GM03348 (cell line): ENCODE data around the gene IER5.

Experiments used
- DNase-seq: peaks from one replicate; pipeline ENCODE4 v3.0.0; 2012; ENCODE audit warnings: low spot score

Gene IER5

DNA sequence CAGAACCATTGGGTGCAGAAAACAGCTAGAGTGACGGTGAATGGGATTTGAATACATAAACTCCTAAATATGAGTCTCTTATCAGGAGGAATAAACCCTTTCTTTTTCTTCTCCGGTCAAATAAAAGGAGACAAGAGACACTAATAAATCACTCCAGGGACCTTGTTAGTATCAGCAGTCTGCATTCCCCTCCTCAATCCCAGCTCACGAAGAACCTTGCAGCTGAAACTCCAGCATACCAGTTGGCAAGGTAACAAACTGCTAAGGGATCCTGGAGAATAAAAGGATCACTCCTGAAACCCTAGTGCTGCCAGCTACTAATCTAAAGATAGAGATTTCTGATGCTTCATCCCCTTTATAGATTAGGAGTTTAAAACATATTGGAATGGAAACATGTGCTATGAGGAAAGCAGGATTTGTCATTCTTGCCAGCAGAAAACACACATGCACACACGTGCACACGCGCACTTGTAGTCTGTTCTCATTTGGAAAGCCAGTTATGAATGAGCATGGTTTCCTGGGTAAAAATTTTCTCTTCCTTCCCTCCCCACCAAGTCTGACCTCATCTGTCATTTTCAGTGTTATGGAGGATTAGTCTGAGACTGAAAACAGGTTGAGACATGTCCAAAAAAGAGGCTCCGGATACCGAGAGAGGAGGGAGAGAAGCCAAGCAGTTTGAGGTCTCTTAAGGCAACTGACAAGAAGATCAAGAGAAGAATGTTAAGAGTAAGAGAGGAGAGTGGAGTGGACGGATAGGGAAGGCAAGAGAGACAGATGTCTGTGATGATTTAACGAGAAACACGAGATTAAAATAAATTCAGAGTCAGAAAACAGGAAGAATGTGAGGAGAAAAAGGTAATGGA is 10.9 kb downstream of the IER5 start:
- DNase-seq: no peak

DNA sequence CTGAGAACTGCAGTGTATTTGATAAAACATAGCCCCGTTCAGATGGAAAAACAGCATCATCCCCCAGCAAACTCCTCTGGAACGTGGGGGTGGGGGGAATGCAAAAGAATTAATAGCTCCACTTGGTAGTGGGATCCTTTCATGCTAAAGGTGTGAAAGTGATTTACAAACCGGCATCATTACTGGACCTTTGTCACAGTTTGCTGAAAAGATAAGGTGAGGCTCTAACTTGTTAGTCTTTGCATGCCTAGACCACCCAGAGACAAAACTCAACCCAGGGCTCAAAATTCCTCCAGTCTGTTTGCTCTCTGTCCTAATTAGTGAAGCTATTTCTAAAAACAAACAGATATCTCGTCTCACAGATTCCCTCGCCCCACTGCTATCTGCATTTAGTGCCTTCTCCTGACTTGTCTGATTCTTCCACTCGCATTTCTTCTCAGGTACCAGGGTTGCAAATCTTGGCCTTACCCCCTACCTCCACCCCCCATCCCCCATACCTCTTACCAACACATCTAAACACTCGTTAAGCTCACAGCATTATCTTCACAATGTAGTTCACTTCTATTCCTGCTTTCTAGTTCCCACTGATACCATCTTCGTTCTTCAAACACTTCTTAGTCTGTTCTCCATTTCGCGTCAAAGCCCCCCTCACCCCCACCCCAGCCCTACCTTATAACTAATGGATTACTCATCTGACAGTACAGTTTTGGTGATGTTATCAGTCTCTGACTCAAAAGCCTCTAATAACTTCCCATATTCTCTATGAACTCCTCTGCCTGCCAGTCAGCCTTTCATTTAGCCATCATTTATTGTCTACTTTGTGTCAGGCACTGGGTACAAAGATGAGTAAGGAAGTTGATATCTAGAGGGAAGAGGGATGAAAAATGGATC is 11.8 kb downstream of the IER5 start:
- DNase-seq: no peak

- no peak for DNase-seq
These were observed 12.4 kb downstream of the IER5 start for GRCh38 chr1:181100934-181101333.

GRCh38 chr1:181101581-181102226 is 13.2 kb downstream of the IER5 start:
- peak; percentile 44 for DNase-seq

DNA sequence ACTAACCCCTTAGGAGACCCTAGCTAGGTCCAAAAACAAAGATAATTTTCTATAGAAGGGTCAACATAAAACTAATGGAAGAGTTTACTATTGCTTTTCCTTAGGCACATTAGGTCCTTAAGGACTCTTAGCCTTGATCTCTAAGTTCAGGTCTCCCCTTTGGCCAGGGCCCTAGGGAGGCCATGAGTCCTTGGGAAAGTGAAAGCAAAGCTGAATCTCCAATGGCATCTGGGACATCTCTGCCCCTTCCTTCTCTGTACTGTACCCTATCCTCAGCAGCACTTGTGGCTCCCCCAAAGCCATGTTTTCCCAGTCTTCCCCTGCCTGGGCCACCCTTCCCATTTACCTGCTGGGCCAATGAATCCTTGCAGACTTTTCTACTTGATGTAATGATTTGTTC is 14.3 kb downstream of the IER5 start:
- no peak for DNase-seq

DNA sequence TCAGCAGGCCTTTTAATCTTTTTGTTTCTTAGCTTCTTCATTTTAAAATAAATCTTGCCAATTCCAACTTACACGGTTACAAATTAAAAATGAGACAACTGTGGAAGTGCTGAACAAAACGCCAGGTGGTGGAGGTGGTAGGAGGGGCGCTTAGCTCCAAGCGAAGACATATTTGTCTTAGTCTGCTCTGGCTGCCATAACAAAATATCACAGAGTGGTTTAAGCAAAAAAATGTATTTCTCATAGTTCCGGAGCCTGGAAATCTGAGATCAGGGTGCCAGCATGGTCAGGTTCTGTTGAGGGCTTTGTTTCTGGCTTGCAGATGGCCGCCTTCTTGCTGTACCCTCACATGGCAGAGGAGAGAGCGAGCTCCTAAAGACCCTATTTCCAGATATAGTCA is 14.9 kb downstream of the IER5 start:
- DNase-seq: no peak

DNA sequence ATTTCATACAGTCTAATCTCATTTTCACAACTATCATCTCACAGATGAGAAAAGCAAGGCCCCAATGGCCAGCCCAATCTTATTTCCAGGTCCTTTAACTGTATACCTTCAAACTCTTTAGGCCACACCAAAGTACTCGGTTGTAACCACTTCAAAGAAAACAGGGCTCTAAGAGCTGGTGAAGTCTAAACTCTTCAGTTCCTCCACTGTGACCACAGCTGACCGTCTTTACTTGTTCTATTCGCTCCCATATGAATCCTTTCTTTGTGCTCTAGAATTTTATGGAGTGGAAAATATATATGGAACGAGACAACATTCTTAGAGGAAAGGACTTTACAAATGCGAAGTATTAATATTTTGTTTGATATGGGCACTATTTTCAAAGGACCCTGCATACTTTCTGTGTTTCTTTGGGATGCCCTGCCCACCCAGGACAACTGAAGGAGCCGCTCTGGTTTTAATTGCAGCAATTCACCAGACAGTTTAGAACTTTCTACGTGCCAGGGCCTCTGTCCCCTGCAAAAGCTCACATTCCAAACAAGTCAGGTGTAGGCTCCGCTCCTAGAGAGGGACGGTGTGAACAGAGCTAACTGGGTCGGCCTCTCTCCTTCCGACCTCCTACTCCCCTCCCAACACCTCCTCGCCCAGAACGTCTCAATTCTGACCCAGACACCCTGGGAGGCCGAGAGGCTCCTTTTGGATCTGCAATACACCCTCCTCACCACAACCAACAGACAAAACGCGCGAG is 15.7 kb downstream of the IER5 start:
- peak; percentile 40 for DNase-seq

GRCh38 chr1:181104790-181105133 is 16.3 kb downstream of the IER5 start:
- no peak for DNase-seq

DNA sequence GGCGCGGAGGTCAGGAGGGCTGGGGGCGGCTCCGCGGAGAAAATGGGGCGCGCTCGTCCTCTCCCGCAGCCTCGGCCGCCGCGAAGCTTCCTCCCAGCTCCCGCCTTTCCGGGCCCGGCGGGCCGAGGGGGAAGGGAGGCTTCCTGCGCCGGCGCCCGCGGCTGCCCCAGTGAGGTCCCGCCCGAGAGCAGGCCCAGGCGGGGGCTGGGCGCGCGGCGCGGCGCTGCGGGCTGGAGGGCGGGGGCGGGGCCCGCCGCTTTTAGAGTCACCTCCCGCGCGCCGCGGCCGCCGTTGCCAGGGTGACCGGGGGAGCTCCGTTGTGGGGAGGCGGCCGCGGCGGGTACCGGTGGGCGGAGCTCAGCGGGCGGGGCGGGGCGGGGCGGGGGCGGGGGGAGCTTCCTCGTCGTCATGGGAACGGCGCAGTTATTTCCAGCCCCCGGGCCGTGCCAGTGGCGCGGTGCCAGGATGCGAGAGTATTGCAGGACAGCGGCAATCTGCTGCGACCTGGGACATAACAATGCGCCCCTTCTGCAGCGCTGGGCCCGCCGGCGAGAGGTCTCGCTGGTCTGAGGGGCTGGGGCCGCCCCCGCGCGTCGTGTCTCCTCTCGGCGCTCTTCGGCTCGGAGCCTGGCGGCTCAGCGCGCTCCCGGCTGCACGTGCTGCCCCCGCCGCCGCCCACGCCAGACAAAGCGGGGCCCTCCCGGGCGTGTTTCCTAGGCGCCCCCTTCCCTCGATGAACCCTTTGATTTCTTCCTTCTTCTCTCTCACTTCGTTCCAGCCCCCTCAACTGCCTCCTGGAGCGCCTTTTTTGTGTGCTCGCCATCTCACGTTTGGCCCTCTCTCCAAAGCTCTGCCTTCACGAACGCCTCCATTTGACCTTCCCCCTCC is 16.9 kb downstream of the IER5 start:
- peak; percentile 96 for DNase-seq

DNA sequence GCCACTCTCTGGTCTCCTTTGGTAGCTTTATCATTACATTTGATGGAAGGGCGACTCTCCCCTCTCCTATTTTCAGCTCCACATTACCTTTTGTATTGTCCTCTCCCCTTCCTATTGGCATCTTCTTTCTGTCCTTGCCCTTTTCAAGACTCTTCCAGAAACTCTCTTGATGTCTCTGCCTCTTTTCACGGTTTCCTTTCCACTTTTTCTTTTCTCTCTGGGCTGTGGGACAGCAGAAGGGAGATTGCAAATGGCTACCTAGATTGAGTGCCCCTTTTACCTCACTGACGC is 17.5 kb downstream of the IER5 start:
- no peak for DNase-seq

GRCh38 chr1:181106479-181106878 is 18.0 kb downstream of the IER5 start:
- DNase-seq: no peak

DNA sequence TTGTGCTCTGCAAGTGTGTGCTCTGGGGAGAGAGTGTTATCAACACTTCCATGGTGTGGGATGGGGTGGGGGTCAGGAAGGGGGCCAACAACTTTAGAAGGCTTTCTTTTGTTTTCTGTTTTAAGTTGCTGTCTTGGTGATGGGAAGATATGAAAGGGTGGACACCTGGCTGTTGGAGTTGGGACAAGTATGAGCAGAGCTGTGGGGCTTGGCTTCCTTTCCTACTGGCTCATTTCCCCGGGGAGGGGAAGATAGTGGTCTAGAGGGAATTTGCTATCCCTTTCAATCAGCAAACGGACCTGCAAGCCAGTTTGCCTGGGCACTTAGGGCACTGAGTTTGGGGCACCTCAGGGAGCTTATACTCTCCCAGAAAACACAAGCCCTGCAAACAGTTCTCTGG is 19.2 kb downstream of the IER5 start:
- no peak for DNase-seq

DNA sequence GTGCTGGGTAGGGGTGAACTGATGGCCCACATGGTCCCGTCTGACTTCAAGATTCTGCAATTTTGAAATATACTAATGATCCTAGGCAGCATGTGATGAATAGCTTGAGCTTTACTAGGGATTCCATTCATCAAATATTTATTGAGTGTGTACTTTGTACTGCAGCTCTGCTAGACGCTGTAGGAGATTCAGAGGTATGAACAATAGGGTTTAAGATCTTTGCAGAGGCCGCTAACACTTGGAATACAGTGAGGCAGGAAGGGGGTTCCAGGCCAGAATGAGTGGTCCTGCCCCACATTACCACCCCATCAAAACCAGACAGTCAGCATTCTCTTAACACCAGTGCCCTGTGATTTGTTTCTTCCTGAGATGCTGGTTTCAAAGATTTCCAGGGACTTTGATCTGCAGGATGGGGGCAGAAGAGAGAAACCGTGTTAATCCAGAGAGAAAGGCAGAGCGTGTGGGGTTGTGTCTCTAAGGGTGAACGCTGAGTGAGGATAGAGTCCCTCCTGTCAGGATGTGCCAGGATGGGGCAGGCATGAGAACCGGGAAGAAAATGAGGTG is 19.9 kb downstream of the IER5 start:
- no peak for DNase-seq

DNA sequence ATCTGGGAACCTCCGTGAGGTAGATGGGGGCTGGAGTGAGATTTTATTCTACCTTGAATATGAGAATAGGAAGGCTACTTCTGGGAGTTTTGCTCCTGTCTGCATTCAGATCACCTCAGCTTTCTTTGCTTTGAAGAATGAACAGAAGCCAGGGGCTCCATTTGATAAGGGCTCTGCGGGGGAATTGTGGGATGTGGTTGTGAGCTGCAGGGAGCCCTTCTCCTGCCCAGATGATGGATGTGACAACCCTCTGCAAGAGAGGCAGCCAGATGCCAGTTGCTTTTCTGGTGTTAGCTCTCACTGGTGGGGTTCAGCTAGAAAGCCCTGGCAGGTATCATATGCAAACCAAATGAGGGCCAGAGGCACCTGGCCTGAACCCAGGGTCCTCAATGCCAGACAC is 21.5 kb downstream of the IER5 start:
- DNase-seq: no peak

DNA sequence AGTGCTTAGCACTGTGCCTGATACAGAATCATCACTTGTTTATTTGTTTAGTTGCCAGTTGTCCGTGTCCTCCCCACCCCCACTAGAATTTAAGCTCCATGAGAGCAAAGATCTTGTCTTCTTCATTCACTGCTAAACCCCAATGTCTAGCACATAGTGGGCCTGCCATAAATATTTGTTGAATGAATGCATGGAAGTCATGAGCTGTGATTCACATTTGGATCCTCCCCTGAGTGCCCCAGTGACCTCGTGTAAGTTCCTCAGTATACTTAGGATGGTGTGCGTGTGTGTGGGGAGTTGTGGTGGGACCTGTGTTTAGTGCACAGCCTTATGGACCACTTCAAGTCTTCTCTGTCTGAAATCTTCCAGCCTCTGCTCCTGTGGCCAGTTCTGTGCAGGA is 23.1 kb downstream of the IER5 start:
- DNase-seq: no peak

- DNase-seq: peak; percentile 90
These were observed 23.8 kb downstream of the IER5 start for GRCh38 chr1:181112071-181112929.

DNA sequence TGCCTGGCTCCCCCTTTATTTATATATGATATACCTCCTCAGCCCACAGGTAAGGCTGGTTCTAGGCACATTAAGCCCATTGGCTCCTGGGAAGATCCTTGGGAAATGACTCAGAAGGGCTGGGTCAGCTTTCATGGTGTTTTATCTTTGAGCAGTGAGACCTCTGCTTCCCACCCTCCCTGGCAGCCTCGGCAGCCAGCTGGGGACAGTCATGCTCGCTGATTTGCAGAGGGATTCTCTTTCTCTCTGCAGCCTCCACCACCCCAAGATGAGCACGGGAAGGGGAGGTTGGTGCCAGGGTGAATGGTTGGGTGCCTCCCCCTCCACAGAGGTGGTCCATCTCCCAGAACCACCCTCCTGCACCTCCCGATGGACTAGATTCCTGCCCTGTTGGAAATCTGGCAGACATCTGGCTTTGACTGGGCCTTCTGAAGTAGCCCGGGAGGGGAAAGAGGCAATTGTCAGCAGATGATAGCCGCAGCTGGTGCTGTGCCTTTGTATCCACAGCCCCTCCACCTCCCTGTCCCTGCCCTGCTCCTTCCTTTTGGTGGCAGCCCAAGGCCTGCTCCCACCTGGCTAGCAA is 24.6 kb downstream of the IER5 start:
- peak; percentile 70 for DNase-seq

DNA sequence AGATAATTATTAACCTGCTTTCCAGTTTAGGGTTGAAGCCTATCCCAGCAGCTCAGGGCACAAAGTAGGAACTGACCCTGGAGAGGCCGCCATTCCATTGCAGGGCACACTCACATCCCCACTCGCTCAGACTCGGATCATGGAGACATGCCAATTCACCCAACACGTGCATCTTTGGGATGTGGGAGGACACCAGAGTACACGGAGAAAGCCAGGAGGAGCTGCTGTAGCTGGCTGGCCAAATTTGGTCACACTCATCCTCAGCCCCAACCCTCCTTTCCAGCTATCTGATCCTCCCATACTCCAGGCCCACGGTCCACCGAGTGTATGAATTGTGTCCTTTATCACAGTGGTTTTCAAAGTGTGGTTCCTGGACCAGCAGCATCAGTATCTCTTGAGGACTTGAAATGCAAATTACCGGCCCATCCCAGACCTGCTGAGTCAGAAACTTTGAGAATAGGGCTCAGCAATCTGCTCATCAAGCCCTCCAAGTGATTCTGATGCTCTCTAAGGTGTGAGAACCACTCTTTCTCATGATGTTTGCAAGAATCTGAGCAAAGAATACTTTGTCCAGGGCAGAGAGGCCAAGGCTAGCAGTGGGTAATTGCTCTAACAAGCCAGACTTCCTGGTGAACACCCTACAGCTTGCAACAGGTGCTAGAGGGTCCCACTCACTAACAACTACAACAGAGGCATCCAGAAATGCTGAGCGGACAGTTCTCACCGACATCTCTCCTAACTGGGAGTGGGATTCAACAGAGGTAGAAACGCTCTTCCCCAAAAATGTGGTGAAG is 26.3 kb downstream of the IER5 start:
- no peak for DNase-seq

- no peak for DNase-seq
These were observed 26.8 kb downstream of the IER5 start for GRCh38 chr1:181115368-181115684.
